ENCODE measurements around the gene OSGIN1. TPM values are rescaled to one million over a fixed set of nuclear protein-coding genes. Genes with fewer than 3 reads are reported as not detected.
A peak's percentile ranks its signal among the peaks of the same experiment; 100 is the strongest.

OSGIN1 gene
- total RNA-seq, 1 donor from 2014 or later = 89.4 TPM

- DNase-seq (ENCODE audit: low spot score) (no peak), ATAC-seq (peak; percentile 10)
Measured at GRCh38 chr16:83969771-83970429, 16.9 kb downstream of the OSGIN1 start.

GRCh38 chr16:83970430-83970815 lies 17.4 kb downstream of the OSGIN1 start:
- DNase-seq (ENCODE audit: low spot score) = no peak
- ATAC-seq = no peak

GRCh38 chr16:83971165-83972130 lies 18.4 kb downstream of the OSGIN1 start:
- peak; percentile 71 for ATAC-seq
- peak; percentile 71 for DNase-seq (ENCODE audit: low spot score)

GRCh38 chr16:83972256-83973008 lies 19.4 kb downstream of the OSGIN1 start:
- DNase-seq (ENCODE audit: low spot score) = no peak
- ATAC-seq = no peak

- DNase-seq (ENCODE audit: low spot score) = no peak
Measured at GRCh38 chr16:83973077-83973476, 20.0 kb downstream of the OSGIN1 start.

GRCh38 chr16:83973581-83974385 lies 20.7 kb downstream of the OSGIN1 start:
- no peak for ATAC-seq
- DNase-seq (ENCODE audit: low spot score) = no peak

More at GRCh38 chr16:83973077-83973476, 20.0 kb downstream of the OSGIN1 start:
- ATAC-seq = no peak

- ATAC-seq = no peak
Measured at GRCh38 chr16:83974475-83974874, 21.4 kb downstream of the OSGIN1 start.

GRCh38 chr16:83975590-83976260 lies 22.7 kb downstream of the OSGIN1 start:
- DNase-seq (ENCODE audit: low spot score) (no peak), ATAC-seq (no peak)

More at GRCh38 chr16:83974475-83974874, 21.4 kb downstream of the OSGIN1 start:
- no peak for DNase-seq (ENCODE audit: low spot score)

GRCh38 chr16:83977056-83977815 lies 24.2 kb downstream of the OSGIN1 start:
- DNase-seq (ENCODE audit: low spot score) (no peak), ATAC-seq (no peak)

- ATAC-seq (no peak), DNase-seq (ENCODE audit: low spot score) (no peak)
Measured at GRCh38 chr16:83978401-83978904, 25.4 kb downstream of the OSGIN1 start.

GRCh38 chr16:83979441-83979840 lies 26.4 kb downstream of the OSGIN1 start:
- DNase-seq (ENCODE audit: low spot score) = no peak
- ATAC-seq = no peak

- DNase-seq (ENCODE audit: low spot score) (no peak), ATAC-seq (no peak)
Measured at GRCh38 chr16:83980794-83981193, 27.8 kb downstream of the OSGIN1 start.

- ATAC-seq (no peak), DNase-seq (ENCODE audit: low spot score) (no peak)
Measured at GRCh38 chr16:83981799-83982198, 28.8 kb downstream of the OSGIN1 start.

- DNase-seq (ENCODE audit: low spot score) (no peak), ATAC-seq (no peak)
Measured at GRCh38 chr16:83983491-83983890, 30.5 kb downstream of the OSGIN1 start.

- DNase-seq (ENCODE audit: low spot score) (no peak), ATAC-seq (no peak)
Measured at GRCh38 chr16:83989300-83989699, 36.3 kb downstream of the OSGIN1 start.

GRCh38 chr16:83990492-83990891 lies 37.5 kb downstream of the OSGIN1 start:
- DNase-seq (ENCODE audit: low spot score) (no peak), ATAC-seq (no peak)

- ATAC-seq = peak; percentile 66
Measured at GRCh38 chr16:83992624-83993023, 39.6 kb downstream of the OSGIN1 start.

GRCh38 chr16:83994087-83994486 lies 41.0 kb downstream of the OSGIN1 start:
- ATAC-seq (peak; percentile 6), DNase-seq (ENCODE audit: low spot score) (no peak)

More at GRCh38 chr16:83992624-83993023, 39.6 kb downstream of the OSGIN1 start:
- no peak for DNase-seq (ENCODE audit: low spot score)

- DNase-seq (ENCODE audit: low spot score) = no peak
- no peak for ATAC-seq
Measured at GRCh38 chr16:83994703-83995102, 41.7 kb downstream of the OSGIN1 start.

All from left lobe of liver (tissue), 2 donors.